Nucleus accumbens (tissue), 56 donors: ENCODE results near the gene MPZ.
A peak's percentile ranks its signal among the peaks of the same experiment; 100 is the strongest.
"Not testable (repeated sequence)": the region's sequence is repeated elsewhere in the genome, so short reads cannot be mapped to it uniquely, and the experiment has no call there.

Experiments used
- DNase-seq, 56 donors: peaks; one replicate each; lab custom pipeline; 2025; lab: John Stamatoyannopoulos, UW

The MPZ gene

GRCh38 chr1:161309868-161310267 is at the start of gene MPZ:
Gene MPZ, minus strand, starts transcription at chr1:161309968. Its CDS starts 63 bp downstream, at chr1:161309905.
- DNase-seq, result peak in 1 of 56 donors; percentile 29

GRCh38 chr1:161359291-161359690 is 49.5 kb upstream of the MPZ start:
- DNase-seq, result no peak

- DNase-seq, result no peak
These were observed 47.3 kb upstream of the MPZ start for GRCh38 chr1:161357073-161357472.

GRCh38 chr1:161351482-161351881 is 41.7 kb upstream of the MPZ start:
- DNase-seq, result no peak

GRCh38 chr1:161350671-161351070 is 40.9 kb upstream of the MPZ start:
- DNase-seq, result no peak

- DNase-seq, result no peak
These were observed 33.1 kb upstream of the MPZ start for GRCh38 chr1:161342821-161343220.

GRCh38 chr1:161342177-161342576 is 32.4 kb upstream of the MPZ start:
- no peak for DNase-seq

- no peak for DNase-seq
These were observed 26.0 kb upstream of the MPZ start for GRCh38 chr1:161335796-161336195.

GRCh38 chr1:161333166-161333565 is 23.4 kb upstream of the MPZ start:
- DNase-seq, result no peak

GRCh38 chr1:161330346-161330745 is 20.6 kb upstream of the MPZ start:
- peak in 1 of 56 donors; percentile 8 for DNase-seq

- no peak for DNase-seq
These were observed 14.3 kb upstream of the MPZ start for GRCh38 chr1:161324020-161324419.

- not testable (repeated sequence) for DNase-seq
These were observed 6.3 kb upstream of the MPZ start for GRCh38 chr1:161315841-161316674.

- DNase-seq, result peak; percentile 47 to 96 (median 90)
These were observed 4.6 kb upstream of the MPZ start, which contains the start of gene SDHC for GRCh38 chr1:161314201-161314981. Gene SDHC, plus strand, starts transcription at chr1:161314381. Its CDS starts 25 bp downstream, at chr1:161314406.

GRCh38 chr1:161313554-161314200 is 3.9 kb upstream of the MPZ start:
- peak in 37 of 56 donors; percentile 4 to 73 (median 42) for DNase-seq

GRCh38 chr1:161311595-161312181 is 1.9 kb upstream of the MPZ start:
- no peak for DNase-seq

- no peak for DNase-seq
These were observed 1.7 kb downstream of the MPZ start for GRCh38 chr1:161307892-161308638.

- DNase-seq, result peak in 1 of 56 donors; percentile 5
These were observed 2.5 kb downstream of the MPZ start for GRCh38 chr1:161307230-161307768.

GRCh38 chr1:161305867-161306519 is 3.8 kb downstream of the MPZ start:
- DNase-seq, result peak; percentile 26 to 89 (median 60)
